Stimulated activated CD8-positive, alpha-beta memory T cell treated with anti-CD3 and anti-CD28 coated beads, Interleukin-15, amount 100 ng/mL, for 48 hours (primary cell): ENCODE measurements around the gene ZNF609.
"Not testable (repeated sequence)": the region's sequence is repeated elsewhere in the genome, so short reads cannot be mapped to it uniquely, and the experiment has no call there.

ENCODE experiments used
- DNase-seq, 2 donors: peaks; one replicate each; pipeline ENCODE4 v3.0.0-alpha.2; 2020; ENCODE audit warnings: low read depth in 2 of 2

ZNF609 gene

DNA sequence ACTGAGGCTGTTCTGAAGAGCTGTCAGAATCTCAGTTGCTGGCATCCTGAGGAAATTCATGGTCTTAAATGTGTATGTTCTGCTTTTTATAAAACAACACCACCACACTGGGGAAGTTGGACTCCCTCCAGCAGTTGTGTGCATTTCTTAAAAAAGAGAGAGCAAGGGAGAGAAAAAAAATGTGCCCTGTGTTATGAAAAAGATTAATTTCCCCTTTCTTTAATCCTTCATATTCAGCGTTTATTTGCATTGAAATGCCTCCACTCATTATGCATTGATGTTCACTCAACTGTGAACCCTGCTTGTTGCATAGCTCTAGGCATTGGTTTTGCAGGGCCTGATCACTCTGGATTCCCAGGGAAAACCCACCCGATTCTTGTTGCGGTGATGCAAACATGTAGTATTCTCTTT lies 4.4 kb upstream of the ZNF609 start:
- DNase-seq, result no peak

DNA sequence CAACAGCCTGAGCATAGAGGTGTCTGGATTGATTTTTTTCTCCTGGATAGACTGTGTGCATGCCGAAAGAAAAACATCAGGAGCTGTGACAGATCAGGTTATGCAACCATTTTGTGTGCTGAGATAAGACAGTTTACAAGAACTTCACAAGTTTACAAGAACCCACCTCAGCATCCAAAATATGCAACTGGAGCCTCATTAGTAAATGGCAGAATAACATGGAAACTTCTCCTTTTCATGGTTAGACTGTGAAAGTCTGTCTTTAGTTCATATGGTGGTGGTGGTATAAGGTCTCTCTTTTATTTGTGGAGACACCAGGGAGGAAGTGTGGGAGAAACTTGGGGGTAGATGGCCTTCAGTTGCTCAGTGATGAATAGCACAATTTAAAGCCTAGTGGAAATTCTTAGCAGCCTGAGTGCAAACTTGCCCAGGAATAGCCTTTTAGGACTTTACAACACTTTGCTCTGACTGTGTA lies 3.7 kb upstream of the ZNF609 start:
- DNase-seq, result no peak

DNA sequence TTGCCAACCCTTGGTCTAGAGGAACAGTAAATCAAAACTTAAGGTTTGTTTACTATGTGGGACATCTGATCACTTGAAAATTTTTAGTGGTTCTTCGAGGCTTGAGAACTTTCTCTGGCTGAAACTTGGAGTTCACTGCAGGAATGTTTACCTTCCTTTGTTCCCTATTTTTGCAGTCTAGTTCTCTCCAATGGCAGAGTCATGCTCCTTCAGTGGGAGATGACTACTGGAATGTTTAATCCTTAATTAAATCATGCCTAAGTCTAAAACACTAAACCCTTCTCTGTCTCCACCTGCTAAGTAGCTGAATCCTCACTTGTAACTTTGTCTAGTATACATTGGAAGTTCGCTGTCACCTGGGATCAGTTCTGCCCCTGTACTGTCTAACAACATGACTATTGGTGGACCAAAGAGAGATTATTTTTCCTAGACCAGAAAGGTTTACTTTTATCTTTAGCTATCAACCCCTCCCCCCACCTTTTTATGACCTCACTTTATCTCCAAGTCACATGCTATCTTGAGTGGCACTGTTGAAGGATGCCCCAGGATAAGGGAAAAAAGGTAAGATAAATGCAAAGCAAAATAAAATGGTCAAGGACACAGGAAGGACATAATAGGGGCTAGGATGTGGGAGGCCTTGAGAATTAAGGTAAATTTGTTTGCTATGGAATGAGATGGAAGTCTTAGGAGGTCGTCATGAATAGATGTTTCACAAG lies 1.2 kb upstream of the ZNF609 start:
- DNase-seq, result no peak

DNA sequence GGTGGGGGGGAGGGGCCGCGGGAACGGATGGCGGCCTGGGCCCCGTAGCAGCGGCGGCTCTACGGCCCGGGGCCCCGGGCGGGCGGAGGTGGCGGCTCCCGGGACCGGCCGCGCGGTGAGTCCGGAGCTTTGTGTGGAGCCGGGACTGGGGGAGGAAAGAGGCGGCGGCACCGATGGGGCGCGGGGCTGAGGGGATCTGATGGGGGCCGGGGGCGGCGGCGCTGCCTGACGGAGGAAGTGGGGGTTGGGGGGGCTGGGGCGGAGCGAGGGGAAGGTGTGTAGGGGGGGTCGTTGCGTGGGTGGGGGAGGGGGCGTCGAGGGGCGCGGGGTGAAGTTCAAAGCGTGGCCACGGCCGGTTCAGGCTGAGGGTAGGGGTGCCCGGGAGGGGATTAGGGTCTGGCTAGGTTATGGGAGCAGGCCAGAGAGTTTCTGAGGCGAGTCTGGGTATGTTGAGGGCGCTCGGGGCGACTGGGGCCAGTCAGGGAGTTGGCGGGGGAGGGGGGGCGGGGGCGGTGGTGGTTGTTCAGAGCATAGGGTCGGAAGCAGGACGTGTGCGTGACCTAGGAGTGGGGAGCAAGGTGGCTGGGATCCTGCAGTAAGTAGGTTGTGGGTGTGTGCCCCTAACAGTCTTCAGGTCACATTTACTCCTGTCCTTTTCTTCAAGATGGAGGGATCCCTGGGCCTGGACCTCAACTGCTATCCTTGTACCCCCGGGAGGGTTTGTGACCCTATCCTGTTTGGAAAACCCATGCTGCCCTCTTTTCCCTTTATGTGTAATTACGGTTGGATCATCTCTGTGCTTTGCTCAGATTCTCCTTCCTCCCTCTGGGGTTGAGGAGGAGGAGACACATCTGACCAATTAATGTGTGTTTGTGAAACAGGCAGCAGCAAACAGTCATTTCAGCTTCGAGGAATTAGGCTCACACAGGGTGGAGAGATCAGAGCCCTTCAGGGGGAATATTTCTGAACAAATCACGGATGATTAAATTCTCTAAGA lies 644 bp downstream of the ZNF609 start:
- DNase-seq, result peak; percentile 8 to 11

DNA sequence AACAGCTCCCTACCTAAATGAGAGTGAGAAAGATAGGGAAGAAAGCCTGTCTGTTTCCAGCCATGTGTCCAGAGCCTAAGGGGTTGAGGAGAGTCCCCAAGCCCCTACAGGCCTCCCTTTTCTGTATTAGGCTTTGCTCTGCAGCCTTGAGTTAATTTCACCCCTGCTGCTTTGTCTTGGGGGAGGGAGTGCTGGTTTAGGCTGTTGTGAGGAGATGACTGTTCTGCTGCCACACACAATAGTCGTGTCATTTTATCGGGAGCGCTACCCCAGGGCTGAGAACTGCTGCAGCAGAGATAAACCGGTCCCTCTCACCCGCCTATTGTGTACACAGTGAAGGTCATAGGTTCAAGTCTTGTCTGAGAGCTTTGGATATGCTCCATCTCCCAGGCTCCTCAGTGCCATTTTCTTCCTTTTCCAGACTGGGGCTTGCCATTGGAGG lies 1.4 kb downstream of the ZNF609 start:
- peak; percentile 6 to 24 for DNase-seq

DNA sequence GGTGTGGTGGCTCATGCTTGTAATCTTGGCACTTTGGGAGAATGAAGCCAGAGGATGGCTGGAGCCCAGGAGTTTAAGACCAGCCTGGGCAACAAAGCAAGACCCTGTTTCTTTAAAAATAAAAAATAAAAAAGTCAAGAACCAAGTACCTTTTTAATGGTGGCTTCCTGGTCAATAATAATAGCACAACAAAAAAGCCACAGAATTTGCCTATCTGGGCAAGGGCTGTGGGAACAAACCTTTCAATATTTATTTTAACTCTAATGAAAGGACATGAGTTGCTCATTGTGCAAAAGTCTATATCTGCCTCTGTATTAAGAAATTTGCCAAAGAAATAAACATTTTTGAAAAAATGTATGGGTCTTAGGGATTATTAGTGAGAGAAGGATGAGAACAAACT lies 2.1 kb downstream of the ZNF609 start:
- no peak for DNase-seq

DNA sequence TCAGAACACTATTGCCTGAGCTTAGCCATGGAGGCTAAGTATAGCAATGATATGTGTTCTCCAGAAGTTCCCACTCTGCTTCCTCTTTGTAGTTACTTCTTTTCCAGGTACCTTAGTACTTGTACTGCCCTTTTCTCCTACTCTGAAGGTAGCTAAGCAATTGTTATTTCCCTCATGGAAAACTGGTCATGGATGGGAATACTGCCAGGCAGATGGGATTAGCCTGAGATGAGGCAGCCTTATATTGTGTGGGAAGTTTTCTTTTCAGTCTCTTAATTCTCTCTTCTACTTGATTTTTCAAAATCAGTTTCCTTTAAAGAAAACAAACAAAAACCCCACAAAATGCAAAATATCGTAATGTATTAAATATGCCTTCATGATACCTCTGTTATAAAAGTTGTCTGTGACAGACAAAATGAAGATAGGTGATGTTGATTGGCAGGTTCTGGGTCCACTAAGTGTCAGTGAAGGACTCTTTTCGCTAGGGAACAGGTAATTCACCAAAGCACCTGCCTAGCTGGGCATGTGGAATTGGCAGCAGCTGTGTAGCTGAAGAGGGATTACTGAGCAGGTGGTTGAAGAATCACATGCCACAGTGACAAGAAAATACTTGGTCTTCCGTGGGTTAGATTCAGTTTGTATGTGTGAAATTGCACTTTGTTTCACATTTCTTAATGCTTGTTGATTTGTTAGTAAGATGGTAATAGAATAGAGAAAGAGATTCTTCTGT lies 4.1 kb downstream of the ZNF609 start:
- DNase-seq, result no peak

DNA sequence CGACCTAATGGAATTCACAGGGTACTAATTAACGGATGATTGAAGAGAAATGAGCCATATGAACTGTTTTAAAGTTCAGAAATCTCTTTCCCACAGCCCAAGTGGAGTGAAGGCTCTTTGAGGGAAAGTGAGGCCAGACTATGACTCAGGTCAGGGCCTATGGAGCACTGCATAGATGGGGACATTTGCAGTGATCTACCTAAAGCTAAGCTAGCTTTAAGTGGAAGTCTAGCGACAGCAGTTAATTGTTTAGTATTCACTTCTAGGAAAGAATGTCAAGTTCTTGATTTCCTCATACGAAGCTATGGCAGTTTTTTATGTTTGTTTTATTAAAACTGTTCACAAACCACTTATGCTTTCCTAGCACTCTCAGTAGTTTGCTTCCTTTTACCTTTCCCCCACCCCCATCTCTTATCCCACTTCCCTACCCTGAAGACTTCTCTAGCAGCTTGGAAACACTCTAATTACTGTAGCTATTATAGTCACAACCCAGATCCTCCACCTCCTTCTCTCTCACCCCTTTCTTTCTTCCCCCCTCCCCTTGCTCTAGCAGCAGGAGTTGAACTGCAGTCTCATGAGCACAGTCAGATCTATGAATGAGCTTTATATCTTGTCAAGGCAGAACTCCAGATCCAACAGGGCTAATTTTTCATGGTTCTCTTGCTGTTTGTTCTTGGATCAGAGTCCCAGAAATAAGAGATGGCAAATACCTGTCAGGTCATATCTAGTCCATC lies 6.2 kb downstream of the ZNF609 start:
- DNase-seq, result no peak

DNA sequence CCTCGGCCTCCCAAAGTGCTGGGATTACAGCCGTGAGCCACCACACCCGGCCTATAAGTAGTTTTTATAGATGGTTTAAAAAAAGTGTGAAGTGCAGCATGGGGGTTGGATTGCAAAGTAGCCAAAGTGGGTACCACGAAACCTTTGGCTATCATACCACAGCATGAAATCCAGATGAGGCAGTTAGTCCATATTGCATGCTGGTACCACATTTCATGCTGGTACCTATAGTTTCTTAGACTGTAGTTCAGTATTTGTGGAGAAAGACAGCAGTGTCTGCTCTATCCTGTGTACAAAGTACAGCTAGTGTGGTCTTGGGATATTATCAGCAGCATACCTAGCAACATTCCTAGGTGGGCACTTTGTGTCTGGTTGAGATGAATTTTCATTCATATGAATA lies 11.8 kb downstream of the ZNF609 start:
- DNase-seq, result no peak

DNA sequence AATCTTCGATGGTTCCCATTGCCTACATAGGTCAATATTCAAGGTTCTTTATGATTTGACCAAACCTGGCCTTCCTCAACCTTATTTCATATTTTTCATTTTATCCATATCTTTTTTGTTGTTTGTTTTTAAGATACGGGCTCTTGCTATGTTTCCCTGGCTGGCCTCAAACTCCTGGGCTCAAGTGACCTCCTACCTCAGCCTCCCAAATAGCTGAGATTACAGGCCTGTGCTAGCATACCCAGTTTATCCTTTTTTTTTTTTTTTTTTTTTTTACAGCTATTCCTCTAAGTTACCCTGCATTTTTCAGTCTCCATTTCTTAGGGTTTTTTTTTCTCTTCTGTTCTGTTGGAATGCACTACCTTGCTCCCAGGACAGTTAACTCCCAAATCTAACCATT lies 14.5 kb downstream of the ZNF609 start:
- DNase-seq, result no peak

DNA sequence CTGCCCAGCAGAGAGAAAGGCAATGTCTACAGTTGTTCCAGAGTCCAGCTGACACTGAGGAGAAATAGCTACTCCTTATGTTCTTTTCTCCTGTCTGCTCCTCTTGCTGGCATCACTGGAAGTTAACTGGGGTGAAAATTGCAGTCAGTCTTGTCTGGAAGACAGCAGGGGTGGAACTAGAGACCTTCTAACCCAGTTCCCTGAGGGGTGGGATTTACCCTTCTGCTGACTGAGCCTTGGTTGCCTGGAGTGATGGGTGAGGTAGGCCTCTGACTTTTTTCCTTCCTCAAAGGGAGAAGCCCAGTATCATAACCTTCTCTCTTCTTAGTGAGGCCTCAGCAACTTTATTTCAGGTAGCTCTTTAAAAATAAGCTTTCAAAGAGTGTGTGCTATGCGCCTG lies 16.2 kb downstream of the ZNF609 start:
- DNase-seq, result no peak

DNA sequence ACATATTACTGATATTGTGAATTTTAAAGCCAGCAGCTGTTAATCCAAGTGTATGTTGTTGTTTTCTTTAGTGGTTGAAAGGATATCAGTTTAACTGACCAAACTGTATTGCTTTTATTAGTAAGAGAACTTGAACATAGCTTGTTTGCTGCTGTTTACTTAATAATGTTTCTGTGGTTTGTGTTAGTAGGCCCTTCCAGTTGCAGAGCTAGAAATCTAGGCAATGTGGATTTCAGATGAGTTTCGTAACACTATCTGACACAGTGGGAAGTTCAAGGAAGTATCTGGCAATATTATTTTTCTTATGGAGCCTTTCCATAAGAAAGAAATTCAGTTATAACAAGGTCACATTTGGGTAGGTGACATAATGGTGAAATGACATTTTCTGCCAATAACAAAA lies 18.5 kb downstream of the ZNF609 start:
- no peak for DNase-seq

DNA sequence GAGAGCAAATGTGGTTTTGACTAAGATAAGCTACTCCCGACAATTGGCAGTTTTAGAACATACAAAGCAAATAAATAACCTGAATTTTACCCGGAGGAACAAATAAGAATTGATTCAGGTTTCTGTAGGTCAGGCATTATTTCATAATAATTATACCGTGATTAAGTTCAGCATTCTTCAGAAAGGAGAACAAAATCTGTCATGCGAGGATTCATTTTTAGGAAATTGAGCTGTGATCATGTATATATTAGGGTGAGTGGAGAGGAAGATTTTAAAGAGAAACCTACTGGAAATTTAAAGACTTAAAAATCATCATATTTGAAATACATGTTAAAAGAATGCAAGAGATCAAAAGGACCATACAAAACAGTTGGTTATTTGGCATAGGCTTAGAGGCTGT lies 20.5 kb downstream of the ZNF609 start:
- no peak for DNase-seq

DNA sequence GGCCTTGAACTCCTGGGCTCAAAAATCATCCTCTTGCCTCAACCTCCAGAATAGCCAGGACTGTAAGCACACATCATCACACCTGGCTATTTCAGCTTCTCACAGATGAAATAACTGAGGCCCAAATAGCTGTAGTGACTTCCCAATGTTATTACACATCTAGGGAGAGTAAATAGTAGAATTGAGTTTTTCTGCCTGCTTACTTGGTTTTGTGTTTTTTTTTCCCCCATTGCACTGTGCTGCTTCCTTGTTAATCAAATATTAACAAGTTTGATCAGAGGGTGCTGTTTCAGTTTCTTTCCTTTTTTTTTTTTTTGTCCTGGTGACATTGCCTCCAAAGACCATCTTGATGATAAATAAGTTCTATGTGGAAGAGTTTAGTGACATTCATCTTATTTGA lies 23.4 kb downstream of the ZNF609 start:
- DNase-seq, result no peak

DNA sequence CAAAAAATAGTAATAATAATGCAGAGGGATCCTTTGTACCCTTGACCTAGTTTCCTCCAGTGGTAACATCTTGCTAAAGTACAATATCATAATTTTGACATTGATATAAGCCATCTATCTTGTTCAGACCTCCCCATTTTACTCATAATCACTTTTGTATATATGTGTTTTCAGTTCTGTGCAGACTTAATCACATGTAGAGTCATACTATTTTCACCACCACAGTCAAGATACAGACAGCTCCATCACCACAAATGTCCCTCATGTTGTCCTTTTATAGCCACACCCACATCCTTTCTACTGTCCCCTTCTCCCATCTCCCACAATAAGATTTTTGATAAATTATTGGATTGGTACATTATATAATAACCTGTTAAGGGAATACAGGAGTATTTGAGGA lies 25.4 kb downstream of the ZNF609 start:
- no peak for DNase-seq

DNA sequence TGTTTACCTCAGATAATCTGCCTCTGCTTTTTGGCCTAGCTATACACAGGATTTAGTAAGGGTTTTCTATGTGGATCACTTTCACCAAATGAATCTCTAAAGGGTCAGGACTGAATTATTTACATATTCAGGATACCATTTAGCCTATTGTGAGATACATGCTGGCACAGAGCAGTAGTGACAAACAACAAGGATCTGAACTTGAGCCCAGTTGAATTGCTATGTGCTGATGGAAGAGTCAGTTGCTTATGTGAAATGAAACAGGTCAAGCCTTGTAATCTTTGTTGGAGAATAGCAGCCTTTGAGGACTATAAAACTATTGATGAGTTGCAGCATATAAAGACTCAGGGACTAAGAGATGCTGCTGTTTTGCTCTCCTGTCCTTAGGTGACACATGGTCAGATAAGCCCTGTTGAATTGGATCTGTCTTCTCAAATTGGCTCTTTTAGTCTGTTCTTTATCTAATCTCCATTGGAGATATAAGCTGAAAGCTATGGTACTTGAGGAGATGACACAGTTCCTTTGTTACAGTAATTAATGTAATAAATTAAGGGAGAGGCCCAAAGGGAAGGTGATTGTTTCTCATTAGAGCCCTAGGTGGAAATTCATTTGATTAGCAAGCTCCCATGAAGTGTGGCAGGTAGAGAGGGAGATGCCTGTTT lies 30.4 kb downstream of the ZNF609 start:
- DNase-seq, result no peak

DNA sequence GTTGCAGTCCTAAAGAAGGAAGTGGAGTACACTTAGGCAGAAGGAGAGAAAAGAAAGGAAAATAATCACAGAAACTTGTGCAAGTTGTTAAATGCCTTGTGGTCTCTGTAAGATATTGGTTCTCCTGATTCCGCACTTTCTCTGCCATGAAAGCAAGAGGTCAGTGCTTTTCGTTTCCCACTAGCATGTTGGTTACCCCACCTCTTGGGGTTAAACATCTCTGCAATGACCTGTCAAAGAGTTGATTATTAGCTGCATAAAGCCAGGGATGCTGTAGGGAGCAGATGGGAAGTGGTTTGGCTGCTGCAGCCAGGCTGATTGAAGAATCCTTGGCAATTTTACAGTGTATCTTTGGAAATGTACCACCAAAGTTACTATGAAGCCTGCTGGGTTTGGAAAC lies 33.3 kb downstream of the ZNF609 start:
- DNase-seq, result no peak

DNA sequence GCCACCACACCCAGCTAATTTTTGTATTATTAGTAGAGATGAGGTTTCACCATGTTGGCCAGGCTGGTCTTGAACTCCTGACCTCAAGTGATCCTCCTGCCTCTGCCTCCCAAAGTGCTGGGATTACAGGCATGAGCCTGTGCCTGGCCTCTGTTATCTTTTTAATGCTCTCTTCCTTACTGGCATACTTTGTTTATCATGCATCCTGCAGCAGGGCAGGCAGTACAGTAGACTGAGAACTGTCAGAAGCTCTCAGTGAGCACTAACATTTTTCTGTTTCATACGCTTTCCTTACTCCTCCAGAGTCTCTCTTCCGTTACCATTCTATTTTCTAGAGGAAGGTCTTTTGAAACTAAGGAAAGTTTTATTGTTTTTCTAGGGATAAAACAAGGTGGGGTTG lies 35.6 kb downstream of the ZNF609 start:
- DNase-seq, result not testable (repeated sequence)

DNA sequence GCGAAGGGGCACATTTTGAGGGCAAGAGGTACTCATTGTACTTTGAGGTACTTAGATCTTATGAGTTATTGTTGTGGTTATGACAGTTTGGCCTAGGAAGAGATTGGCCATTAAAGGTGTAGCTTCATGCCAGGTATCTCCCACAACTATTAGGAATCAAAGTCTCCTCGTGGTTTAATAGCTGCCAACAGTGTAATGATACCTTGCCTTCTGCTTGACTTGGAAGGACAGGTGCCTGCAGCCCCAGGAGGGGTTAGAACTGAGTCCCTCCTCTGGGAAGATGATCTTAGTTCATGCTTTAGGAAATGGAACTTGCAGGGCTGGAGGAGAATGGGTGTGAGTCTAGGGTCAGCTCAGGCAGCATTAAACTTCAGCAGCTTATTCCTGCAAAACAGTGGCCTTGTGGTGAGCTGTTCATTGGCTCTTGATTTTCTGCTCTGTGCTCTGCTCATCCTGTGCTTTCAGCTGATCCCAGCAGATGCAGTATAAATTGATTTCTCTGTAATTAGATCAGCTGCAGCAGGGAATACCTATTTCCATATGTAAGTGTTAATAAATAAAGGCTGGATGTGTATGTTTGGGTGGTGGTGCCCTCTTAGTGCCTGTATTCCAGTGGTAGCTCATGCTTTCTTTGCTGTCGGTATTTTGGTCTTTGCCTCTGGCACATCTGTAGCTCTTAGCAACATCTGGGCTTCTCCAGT lies 40.5 kb downstream of the ZNF609 start:
- DNase-seq, result no peak

DNA sequence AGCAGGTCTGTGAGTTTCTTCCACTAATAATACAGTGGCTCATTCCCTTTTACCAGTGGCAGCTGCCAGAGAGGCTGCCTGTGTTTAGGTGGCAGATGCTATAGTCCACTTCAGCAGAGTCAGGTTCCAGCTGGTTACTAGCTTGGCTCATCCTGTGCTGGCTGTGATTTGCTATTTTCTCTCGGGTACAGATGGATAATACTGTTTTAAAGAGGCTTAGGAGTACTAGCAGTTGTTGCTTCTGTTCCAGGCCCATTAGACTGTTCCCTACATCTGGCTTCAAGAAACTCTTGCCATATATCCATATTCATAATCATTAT lies 41.0 kb downstream of the ZNF609 start:
- no peak for DNase-seq
